SJCRH30 (cell line): ENCODE data around the gene MYCBP. TPM values are rescaled to one million over a fixed set of nuclear protein-coding genes. Genes with fewer than 3 reads are reported as not detected.
A peak's percentile ranks its signal among the peaks of the same experiment; 100 is the strongest.

Experiments
- DNase-seq, 2 experiments: peaks; one replicate each; pipeline ENCODE4 v3.0.0-alpha.2; 2015 to 2020
- H3K27ac ChIP-seq: fragments of 250-450 bp; sonication (Bioruptor Pico); 2 replicates; pipeline ENCODE4 v1.5.1; 2020; ENCODE audit warnings: mild to moderate bottlenecking, moderate library complexity
- H3K27me3 ChIP-seq: fragments of 250-450 bp; sonication (Bioruptor Pico); 2 replicates; pipeline ENCODE4 v1.5.1; 2020; ENCODE audit warnings: mild to moderate bottlenecking, moderate library complexity
- H3K36me3 ChIP-seq: fragments of 250-450 bp; sonication (Bioruptor Pico); 2 replicates; pipeline ENCODE4 v1.5.1; 2020; ENCODE audit warnings: mild to moderate bottlenecking, moderate library complexity
- H3K4me1 ChIP-seq: fragments of 250-450 bp; sonication (Bioruptor Pico); 2 replicates; pipeline ENCODE4 v1.5.1; 2020; ENCODE audit warnings: mild to moderate bottlenecking, moderate library complexity
- H3K4me3 ChIP-seq: fragments of 250-450 bp; sonication (Bioruptor Pico); 2 replicates; pipeline ENCODE4 v1.5.1; 2020; ENCODE audit warnings: mild to moderate bottlenecking, moderate library complexity
- H3K9me3 ChIP-seq: fragments of 250-450 bp; sonication (Bioruptor Pico); replicated peaks from 2 replicates; pipeline ENCODE4 v1.5.1; 2020; ENCODE audit warnings: mild to moderate bottlenecking, moderate library complexity
- total RNA-seq: library from RNA; depleted of rRNA; stranded (reverse); fragments of >200 nt; shearing (Covaris generic); gene quantifications from 2 replicates; pipeline ENCODE4 v1.2.3, GENCODE V29; 2014

MYCBP gene
- total RNA-seq, 1 experiment from 2014 or later = 41.2 TPM

DNA sequence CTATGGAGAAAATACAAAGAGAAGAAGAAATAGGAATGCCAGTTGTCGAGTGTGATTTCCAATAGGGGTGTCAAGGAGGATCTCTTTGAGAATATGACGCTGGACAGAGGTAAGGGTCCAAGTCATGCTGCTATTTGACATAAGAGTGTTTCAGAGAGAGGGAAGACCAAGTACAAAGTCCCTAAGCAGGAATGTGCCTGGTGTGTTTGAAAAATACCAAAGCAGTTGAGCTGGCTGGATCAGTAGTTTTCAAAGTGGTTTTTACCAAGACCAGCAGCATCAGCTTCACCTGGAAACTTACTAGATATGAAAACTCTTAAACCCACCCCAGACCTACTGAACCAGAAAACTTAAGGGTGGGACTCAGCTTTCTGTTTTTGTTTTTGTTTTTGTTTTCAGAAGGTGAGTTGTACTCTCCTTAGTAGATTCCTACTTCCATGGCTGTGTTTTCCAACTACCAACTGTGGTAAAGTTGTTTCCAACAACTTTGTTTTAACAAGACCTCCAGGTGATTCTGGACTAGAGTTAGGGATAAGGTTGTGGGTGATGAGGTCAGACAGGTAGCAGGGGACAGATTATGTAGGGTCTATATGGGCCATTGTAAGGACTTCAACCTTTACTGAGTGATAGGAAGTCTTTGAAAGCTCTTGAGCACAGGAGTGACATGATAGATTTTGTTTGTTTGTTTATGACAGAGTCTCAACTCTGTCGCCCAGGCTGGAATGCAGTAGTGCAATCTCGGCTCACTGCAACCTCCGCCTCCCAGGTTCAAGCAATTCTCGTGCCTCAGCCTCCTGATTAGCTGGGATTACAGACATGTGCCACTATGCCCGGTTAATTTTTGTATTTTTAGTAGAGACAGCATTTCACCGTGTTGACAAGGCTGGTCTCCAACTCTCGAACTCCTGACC is 15.5 kb upstream of the MYCBP start:
- DNase-seq = no peak
- no peaks in the 10 kb centered on the region for H3K4me1 ChIP-seq
- H3K36me3 ChIP-seq = no peaks in the 10 kb centered on the region
- no peak overlapping the region for H3K27ac ChIP-seq
- no peaks in the 10 kb centered on the region for H3K27me3 ChIP-seq
- no peaks in the 10 kb centered on the region for H3K9me3 ChIP-seq
- no peak overlapping the region for H3K4me3 ChIP-seq

- Histone ChIP-seq H3K4me3 (no peak overlapping the region), H3K27me3 (no peaks in the 10 kb centered on the region), H3K27ac (no peak overlapping the region), H3K36me3 (no peaks in the 10 kb centered on the region), H3K9me3 (no peaks in the 10 kb centered on the region), H3K4me1 (no peaks in the 10 kb centered on the region)
- DNase-seq = no peak
These were observed 11.9 kb upstream of the MYCBP start for GRCh38 chr1:38885092-38885491.

GRCh38 chr1:38881487-38881886 is 8.3 kb upstream of the MYCBP start, which contains the start of gene GJA9:
Gene GJA9, minus strand, starts transcription at chr1:38881587. Its CDS starts 5,489 bp downstream, at chr1:38876098.
- Histone ChIP-seq H3K4me3 (no peak within 1 kb of the TSS), H3K27ac (no peak within 1 kb of the TSS), H3K9me3 (no peaks in the 10 kb centered on the region), H3K4me1 (no peaks in the 10 kb centered on the region), H3K27me3 (no peaks in the 10 kb centered on the region), H3K36me3 (no peaks in the 10 kb centered on the region)
- no peak for DNase-seq

DNA sequence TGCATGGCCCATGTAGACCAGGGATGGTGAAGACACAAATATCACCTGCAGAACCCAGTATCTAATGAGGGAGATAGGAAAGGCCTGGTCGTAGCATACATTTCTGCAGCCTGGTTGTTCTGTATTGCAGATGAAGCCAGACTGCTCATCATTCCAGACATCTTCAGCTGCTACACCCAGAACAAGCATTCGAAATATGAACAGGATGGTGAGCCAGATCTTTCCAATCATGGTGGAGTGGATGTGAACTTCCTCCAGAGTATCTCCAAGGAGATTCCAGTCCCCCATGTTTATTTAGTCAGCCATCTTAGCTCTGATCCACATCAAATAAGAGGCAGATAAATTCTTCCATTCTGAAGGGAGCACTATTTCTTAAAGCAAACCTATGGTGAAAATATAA is 2.7 kb upstream of the MYCBP start:
- H3K4me3 ChIP-seq = no peak overlapping the region
- H3K36me3 ChIP-seq = no peaks in the 10 kb centered on the region
- no peak overlapping the region for H3K27ac ChIP-seq
- peaks cover 6% of the 10 kb centered on the region; the same call in 1 of the 2 replicates for H3K4me1 ChIP-seq
- H3K9me3 ChIP-seq = no peaks in the 10 kb centered on the region
- H3K27me3 ChIP-seq = no peaks in the 10 kb centered on the region
- DNase-seq = no peak

- Histone ChIP-seq H3K36me3 (0 out of 2 replicates have a peak, but pooled peaks cover 1% of the 10 kb centered on the region), H3K27ac (peak overlapping the region; percentile 93), H3K9me3 (no peaks in the 10 kb centered on the region), H3K4me1 (peaks cover 6% of the 10 kb centered on the region; the same call in 1 of the 2 replicates), H3K4me3 (peak overlapping the region; percentile 83), H3K27me3 (no peaks in the 10 kb centered on the region)
- peak; percentile 80 for DNase-seq
These were observed 634 bp downstream of the MYCBP start for GRCh38 chr1:38872401-38873026.

GRCh38 chr1:38870996-38871395 is 2.2 kb downstream of the MYCBP start:
- H3K4me3 ChIP-seq = no peak overlapping the region
- no peaks in the 10 kb centered on the region for H3K9me3 ChIP-seq
- H3K27ac ChIP-seq = no peak overlapping the region
- DNase-seq = no peak
- H3K27me3 ChIP-seq = no peaks in the 10 kb centered on the region
- H3K4me1 ChIP-seq = peaks cover 6% of the 10 kb centered on the region; the same call in 1 of the 2 replicates
- peaks cover 14% of the 10 kb centered on the region for H3K36me3 ChIP-seq

DNA sequence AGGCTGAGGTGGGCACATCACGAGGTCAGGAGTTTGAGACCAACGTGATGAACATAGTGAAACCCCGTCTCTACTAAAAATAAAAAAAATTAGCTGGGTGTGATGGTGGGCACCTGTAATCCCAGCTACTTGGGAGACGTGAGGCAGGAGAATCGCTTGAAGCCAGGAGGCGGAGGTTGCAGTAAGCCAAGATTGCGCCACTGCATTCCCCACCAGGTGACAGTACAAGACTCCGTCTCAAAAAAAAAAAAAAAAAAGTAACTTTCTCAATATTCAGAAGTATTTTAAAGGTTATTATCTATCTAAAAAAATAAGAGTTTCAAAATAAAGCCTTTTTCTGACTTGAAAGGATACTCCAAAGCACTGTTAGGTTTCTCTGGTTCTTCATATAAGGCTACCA is 5.9 kb downstream of the MYCBP start:
- Histone ChIP-seq H3K36me3 (peaks cover 38% of the 10 kb centered on the region), H3K27ac (no peak overlapping the region), H3K4me1 (peaks cover 6% of the 10 kb centered on the region; the same call in 1 of the 2 replicates), H3K9me3 (no peaks in the 10 kb centered on the region), H3K27me3 (no peaks in the 10 kb centered on the region), H3K4me3 (no peak overlapping the region)
- no peak for DNase-seq

- H3K4me3 ChIP-seq = no peak overlapping the region
- no peaks in the 10 kb centered on the region for H3K4me1 ChIP-seq
- no peak overlapping the region for H3K27ac ChIP-seq
- no peaks in the 10 kb centered on the region for H3K27me3 ChIP-seq
- peaks cover 41% of the 10 kb centered on the region for H3K36me3 ChIP-seq
- DNase-seq = no peak
- no peaks in the 10 kb centered on the region for H3K9me3 ChIP-seq
These were observed 7.9 kb downstream of the MYCBP start for GRCh38 chr1:38865112-38865715.

DNA sequence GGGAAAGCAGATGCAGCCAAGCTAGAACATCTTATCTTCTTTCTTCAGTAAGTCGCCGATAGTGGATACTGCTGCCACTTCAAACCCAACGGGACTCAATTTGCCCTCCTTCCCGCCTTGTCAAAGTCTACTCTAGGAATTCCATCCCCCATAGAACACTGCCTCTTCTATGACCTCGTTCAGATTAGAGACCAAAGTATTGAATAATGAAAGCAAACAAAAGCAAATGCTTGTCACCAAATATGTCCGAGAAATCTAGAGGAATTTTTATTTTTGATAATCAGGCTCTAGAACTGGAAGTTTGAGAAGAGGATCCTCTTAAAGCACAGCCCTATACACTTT is 12.7 kb downstream of the MYCBP start:
- DNase-seq = no peak
- Histone ChIP-seq H3K36me3 (peaks cover 34% of the 10 kb centered on the region), H3K27me3 (no peaks in the 10 kb centered on the region), H3K4me1 (0 out of 2 replicates have a peak, but pooled peaks cover 2% of the 10 kb centered on the region), H3K4me3 (peak overlapping the region; percentile 69), H3K9me3 (no peaks in the 10 kb centered on the region), H3K27ac (no peak overlapping the region)

DNA sequence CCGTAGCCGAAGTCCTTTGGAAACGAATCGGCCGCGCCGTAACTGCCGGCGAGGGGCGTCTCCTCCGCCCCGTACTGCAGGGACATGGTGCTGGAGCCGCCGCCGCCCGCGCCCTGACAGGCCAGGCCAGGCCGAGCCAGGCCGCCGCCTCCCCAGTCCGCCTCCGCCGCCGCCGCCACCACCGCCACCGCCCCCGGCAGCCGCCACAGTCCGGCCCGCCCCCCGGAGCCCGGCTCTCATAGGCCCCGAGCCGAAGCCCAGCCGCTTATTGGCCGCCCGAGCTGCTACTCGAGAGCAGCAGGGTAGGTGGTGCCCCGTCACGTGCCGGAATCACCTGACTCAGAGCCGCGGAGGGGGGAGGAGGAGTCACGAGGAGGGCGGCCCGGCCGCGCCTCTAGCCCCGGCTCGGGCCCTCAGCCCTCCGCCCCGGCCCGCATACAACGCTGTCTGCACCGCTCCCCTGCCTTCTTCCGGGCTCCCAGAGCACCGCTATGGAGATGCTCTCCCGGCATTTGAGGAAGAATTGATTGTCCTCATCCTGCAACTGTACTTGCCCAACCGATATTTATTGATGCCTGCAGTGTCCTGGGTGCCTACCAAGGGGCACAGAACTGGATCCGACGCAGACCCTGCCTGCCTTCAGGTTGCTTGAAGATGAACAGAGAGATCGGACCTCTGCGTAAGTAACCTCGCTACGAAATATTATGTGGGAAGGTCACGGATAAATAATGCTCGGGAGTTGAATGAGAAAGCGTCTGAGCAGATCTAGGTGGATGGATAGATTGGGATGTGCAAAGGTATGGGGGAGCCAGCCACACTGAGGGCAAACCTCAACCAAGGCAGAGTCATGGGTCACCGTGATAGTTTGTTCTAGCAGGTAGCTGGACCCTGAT is 13.3 kb downstream of the MYCBP start, which contains the start of gene RRAGC:
TSS of gene RRAGC (minus strand) at position 212 of the 893 bp plus-strand sequence. CDS start at position 86, 126 bp downstream.
- 0 out of 2 replicates have a peak, but pooled peaks cover 2% of the 10 kb centered on the region for H3K4me1 ChIP-seq
- H3K36me3 ChIP-seq = peaks cover 31% of the 10 kb centered on the region
- H3K9me3 ChIP-seq = no peaks in the 10 kb centered on the region
- DNase-seq = peak; percentile 99 to 100
- no peaks in the 10 kb centered on the region for H3K27me3 ChIP-seq
- H3K27ac ChIP-seq = no peak within 1 kb of the TSS
- peak within 1 kb of the TSS; percentile 69 for H3K4me3 ChIP-seq

DNA sequence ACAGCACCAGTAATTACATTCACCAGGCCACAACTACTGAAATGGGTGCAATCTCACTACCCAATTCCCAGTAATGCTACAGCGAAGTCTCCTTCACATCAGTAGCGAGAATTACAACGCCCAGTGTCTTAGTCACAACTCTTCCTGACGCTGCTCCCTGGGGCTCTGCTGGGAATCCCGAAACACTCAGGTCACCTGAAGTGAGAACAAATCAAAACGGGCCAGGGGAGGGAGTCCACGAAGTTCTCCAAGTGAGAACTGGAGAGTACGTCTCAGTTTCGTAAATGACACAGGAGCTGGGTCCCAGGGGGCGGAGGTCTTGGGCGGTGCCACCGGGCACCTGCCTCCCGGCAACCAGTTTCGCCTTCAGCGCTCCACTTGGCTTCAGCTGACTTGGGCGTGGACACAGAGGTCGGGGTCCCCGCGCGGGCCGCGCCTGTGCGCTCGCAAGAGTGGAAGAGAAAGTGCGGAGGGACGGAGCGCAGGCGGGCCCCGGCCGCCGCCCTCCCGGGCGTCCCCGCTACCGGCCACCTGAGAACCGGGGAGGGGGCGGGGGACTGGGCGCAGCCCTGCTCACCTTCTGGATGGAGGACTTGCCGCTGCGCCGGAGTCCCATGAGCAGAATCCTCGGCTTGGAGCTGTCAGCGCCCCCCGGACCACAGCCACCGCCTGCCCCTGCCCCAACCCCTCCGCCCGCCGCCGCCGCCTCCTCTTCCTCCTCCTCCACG is 14.2 kb downstream of the MYCBP start:
- Histone ChIP-seq H3K27me3 (no peaks in the 10 kb centered on the region), H3K4me1 (0 out of 2 replicates have a peak, but pooled peaks cover 2% of the 10 kb centered on the region), H3K9me3 (no peaks in the 10 kb centered on the region), H3K27ac (no peak overlapping the region), H3K4me3 (peak overlapping the region; percentile 69), H3K36me3 (peaks cover 24% of the 10 kb centered on the region)
- DNase-seq = peak; percentile 36 to 38

DNA sequence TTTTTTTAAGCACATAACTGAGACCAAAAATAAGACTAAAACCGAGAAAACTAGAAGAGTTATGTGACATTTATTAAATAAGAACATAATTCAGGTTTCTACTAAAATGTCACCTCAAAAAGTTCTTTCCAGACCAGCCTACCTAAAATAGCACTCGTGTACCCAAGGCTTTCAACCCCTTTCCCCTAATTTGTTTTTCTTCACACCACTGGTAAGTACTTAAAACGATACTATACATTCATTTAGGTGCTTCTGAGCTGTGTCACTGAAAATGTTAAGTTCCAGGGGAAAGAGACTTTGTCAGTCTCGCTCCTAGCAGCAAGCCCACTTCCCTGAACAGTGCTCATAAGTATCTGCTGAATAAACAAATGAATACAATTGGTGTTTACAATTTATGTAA is 20.4 kb downstream of the MYCBP start:
- Histone ChIP-seq H3K4me3 (no peak overlapping the region), H3K27me3 (no peaks in the 10 kb centered on the region), H3K9me3 (no peaks in the 10 kb centered on the region), H3K27ac (no peak overlapping the region), H3K36me3 (peaks cover 25% of the 10 kb centered on the region), H3K4me1 (no peaks in the 10 kb centered on the region)
- DNase-seq = no peak

DNA sequence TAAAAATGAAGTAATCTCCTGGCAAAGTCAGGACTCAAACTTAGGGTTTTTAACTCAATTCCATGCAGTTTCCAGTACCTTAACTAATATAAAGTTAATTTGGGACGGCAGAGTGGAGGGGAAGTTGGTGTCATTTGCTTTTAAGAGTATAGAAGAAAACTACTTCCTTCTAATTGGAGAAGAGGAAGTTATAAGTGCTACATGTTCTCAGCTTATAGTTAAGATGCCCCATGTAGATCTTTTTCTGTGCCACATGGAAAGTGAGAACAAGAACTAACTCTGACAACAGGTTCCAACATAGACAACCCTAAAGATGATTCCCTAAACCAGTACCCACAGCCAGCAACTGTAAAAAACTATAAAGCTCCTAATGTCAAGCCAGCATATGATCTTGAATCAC is 25.1 kb downstream of the MYCBP start:
- Histone ChIP-seq H3K27ac (no peak overlapping the region), H3K9me3 (no peaks in the 10 kb centered on the region), H3K36me3 (peaks cover 29% of the 10 kb centered on the region), H3K27me3 (no peaks in the 10 kb centered on the region), H3K4me1 (no peaks in the 10 kb centered on the region), H3K4me3 (no peak overlapping the region)
- DNase-seq = no peak
